ENCODE data around the gene BPHL. TPM values are rescaled to one million over a fixed set of nuclear protein-coding genes. Genes with fewer than 3 reads are reported as not detected.

Gene BPHL
- polyA plus RNA-seq, 1 of the 3 experiments (the other 2 are of a cell fraction) = 21.7 TPM

- Histone ChIP-seq H3K27ac (ENCODE audit: low read depth in 2 of 2, low read length in 1 of 2) (no peak overlapping the region), H3K4me3 (ENCODE audit: low read depth in 2 of 2, low read length in 1 of 2) (no peak overlapping the region), H3K36me3 (replicated peaks in 1 of 2; ENCODE audit: control insufficient read depth in 1 of 2, insufficient read depth in 2 of 2, low read length in 1 of 2) (peaks cover 21 to 38% of the 10 kb centered on the region in 2 experiments), H3K9ac (no peak overlapping the region), H3K9me3 (no peaks in the 10 kb centered on the region), H3F3A (replicated peaks; ENCODE audit: insufficient read depth) (no peaks in the 10 kb centered on the region), H3K79me2 (ENCODE audit: insufficient read depth) (no peaks in the 10 kb centered on the region), H4K20me1 (ENCODE audit: insufficient read depth) (no peaks in the 10 kb centered on the region), H2AFZ (ENCODE audit: low read depth) (no peak overlapping the region), H3K4me1 (ENCODE audit: control insufficient read depth in 1 of 2, insufficient read depth in 2 of 2, low read depth in 1 of 2, low read length in 1 of 2) (no peaks in the 10 kb centered on the region), H3K27me3 (ENCODE audit: insufficient read depth) (no peaks in the 10 kb centered on the region), H3K4me2 (no peak overlapping the region), H3K9me2 (no peaks in the 10 kb centered on the region)
- TF ChIP-seq IRF3 (IDR thresholded peaks at IDR 0.05; ENCODE audit: low read depth, low read length) = no peak
- TF ChIP-seq RFX5 (IDR thresholded peaks at IDR 0.05; ENCODE audit: low read length) = no peak
- no peak for TF ChIP-seq TEAD4 (IDR thresholded peaks at IDR 0.05; ENCODE audit: borderline replicate concordance, insufficient read depth)
- TF ChIP-seq CHD2 (IDR thresholded peaks at IDR 0.05; ENCODE audit: low read length, partially characterized antibody) = no peak
- TF ChIP-seq POLR2AphosphoS5 (IDR thresholded peaks at IDR 0.05; ENCODE audit: low read depth, low read length) = no peak
- no peak for TF ChIP-seq RXRA (IDR thresholded peaks at IDR 0.05; ENCODE audit: borderline replicate concordance, low read depth)
- no peak for TF ChIP-seq GATA2 (CRISPR knock-in tag; IDR thresholded peaks at IDR 0.05)
- no peak for TF ChIP-seq TCF12 (IDR thresholded peaks at IDR 0.05)
- no peak for TF ChIP-seq RCOR1 (IDR thresholded peaks at IDR 0.05; ENCODE audit: low read length)
- TF ChIP-seq, protein P1, sequence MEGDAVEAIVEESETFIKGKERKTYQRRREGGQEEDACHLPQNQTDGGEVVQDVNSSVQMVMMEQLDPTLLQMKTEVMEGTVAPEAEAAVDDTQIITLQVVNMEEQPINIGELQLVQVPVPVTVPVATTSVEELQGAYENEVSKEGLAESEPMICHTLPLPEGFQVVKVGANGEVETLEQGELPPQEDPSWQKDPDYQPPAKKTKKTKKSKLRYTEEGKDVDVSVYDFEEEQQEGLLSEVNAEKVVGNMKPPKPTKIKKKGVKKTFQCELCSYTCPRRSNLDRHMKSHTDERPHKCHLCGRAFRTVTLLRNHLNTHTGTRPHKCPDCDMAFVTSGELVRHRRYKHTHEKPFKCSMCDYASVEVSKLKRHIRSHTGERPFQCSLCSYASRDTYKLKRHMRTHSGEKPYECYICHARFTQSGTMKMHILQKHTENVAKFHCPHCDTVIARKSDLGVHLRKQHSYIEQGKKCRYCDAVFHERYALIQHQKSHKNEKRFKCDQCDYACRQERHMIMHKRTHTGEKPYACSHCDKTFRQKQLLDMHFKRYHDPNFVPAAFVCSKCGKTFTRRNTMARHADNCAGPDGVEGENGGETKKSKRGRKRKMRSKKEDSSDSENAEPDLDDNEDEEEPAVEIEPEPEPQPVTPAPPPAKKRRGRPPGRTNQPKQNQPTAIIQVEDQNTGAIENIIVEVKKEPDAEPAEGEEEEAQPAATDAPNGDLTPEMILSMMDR (IDR thresholded peaks at IDR 0.05) = no peak
- TF ChIP-seq ELF1 (IDR thresholded peaks at IDR 0.05) = no peak
- TF ChIP-seq, protein P2, sequence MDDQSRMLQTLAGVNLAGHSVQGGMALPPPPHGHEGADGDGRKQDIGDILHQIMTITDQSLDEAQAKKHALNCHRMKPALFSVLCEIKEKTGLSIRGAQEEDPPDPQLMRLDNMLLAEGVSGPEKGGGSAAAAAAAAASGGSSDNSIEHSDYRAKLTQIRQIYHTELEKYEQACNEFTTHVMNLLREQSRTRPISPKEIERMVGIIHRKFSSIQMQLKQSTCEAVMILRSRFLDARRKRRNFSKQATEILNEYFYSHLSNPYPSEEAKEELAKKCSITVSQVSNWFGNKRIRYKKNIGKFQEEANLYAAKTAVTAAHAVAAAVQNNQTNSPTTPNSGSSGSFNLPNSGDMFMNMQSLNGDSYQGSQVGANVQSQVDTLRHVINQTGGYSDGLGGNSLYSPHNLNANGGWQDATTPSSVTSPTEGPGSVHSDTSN (IDR thresholded peaks at IDR 0.05) = no peak
- TF ChIP-seq, protein P3, sequence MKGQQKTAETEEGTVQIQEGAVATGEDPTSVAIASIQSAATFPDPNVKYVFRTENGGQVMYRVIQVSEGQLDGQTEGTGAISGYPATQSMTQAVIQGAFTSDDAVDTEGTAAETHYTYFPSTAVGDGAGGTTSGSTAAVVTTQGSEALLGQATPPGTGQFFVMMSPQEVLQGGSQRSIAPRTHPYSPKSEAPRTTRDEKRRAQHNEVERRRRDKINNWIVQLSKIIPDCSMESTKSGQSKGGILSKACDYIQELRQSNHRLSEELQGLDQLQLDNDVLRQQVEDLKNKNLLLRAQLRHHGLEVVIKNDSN (IDR thresholded peaks at IDR 0.05; ENCODE audit: borderline replicate concordance, low read depth) = no peak
- WGBS (ENCODE audit: low lambda C conversion rate) = 84% methylated on average over 8 of the region's 8 CpGs
- POLR2A ChIA-PET = no interaction called here
- CTCF ChIA-PET = no interaction called here
- DNase-seq = no peak
Measured at GRCh38 chr6:3144571-3144970, 26.1 kb downstream of the BPHL start.

Data from SK-N-SH (cell line).